ENCODE measurements around the gene HOXA2.

The HOXA2 gene

GRCh38 chr7:27102581-27103442 lies at the start of gene HOXA2:
Gene HOXA2, minus strand, starts transcription at chr7:27102683. Its CDS starts 183 bp downstream, at chr7:27102500.
- no peak within 1 kb of the TSS for H3K4me3 ChIP-seq (ENCODE audit: low read depth, low read length)
- no peak for DNase-seq (ENCODE audit: low read depth, low spot score)
- TF ChIP-seq, protein P1, sequence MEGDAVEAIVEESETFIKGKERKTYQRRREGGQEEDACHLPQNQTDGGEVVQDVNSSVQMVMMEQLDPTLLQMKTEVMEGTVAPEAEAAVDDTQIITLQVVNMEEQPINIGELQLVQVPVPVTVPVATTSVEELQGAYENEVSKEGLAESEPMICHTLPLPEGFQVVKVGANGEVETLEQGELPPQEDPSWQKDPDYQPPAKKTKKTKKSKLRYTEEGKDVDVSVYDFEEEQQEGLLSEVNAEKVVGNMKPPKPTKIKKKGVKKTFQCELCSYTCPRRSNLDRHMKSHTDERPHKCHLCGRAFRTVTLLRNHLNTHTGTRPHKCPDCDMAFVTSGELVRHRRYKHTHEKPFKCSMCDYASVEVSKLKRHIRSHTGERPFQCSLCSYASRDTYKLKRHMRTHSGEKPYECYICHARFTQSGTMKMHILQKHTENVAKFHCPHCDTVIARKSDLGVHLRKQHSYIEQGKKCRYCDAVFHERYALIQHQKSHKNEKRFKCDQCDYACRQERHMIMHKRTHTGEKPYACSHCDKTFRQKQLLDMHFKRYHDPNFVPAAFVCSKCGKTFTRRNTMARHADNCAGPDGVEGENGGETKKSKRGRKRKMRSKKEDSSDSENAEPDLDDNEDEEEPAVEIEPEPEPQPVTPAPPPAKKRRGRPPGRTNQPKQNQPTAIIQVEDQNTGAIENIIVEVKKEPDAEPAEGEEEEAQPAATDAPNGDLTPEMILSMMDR (IDR thresholded peaks at IDR 0.05; ENCODE audit: insufficient read depth, low read length, missing control alignments): no peak
- ChIA-PET POLR2A (no interaction called here), CTCF (no interaction called here)

DNA sequence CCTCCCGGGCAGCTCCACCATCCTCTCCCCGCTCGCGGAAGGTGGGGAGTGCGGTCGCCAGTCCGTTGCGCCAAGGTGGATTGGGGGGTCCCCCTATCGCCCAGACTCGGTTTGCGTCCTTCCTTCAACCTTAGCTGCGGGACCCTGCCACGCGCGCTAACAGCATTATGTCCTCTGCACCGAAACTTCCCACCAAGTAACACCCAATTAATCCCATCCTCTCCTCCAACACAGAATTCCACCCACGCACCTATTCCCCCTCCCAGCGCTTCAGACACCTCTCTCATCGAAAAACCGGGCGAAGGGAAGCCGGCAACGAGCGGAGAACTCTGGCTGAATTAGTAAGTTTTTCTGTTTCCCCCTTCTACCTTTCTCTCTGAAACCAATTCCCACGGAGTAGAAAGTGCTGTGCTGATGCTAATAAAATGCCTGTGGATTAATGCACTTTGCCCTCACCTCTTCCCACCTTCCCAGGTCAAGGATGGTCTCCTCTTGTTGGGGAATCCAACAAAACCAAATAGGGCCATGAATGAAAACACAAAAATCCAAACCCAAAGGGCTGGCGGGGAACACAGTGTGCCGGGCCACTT lies 49.0 kb upstream of the HOXA2 start:
- no peak for DNase-seq (ENCODE audit: low read depth, low spot score)
- ChIA-PET CTCF (interaction anchor here (0.7 to 4.7 kb wide), 20 partner anchors 7 to 1255 kb away, joined by 3 to 52 read pairs (median 4); partner anchors contain the start of genes HOXA4 and HOXA7), POLR2A (interaction anchor here (0.9 to 1.7 kb wide), 4 partner anchors 7 to 21 kb away, joined by 3 to 6 read pairs (median 5); partner anchors contain the start of gene HOXA4)
- TF ChIP-seq, protein P1 (IDR thresholded peaks at IDR 0.05; ENCODE audit: insufficient read depth, low read length, missing control alignments): peak; percentile 25
- peak overlapping the region; percentile 72 for H3K4me3 ChIP-seq (ENCODE audit: low read depth, low read length)

GRCh38 chr7:27150568-27151340 lies 48.3 kb upstream of the HOXA2 start:
- no peak for DNase-seq (ENCODE audit: low read depth, low spot score)
- H3K4me3 ChIP-seq (ENCODE audit: low read depth, low read length): peak overlapping the region; percentile 72
- ChIA-PET POLR2A (interaction anchor here (0.9 to 1.7 kb wide), 4 partner anchors 8 to 20 kb away, joined by 3 to 6 read pairs (median 4); partner anchors contain the start of gene HOXA4), CTCF (interaction anchor here (0.7 to 4.7 kb wide), 23 partner anchors 7 to 1304 kb away, joined by 3 to 52 read pairs (median 4); partner anchors contain the start of genes HOXA4 and HOXA7)
- TF ChIP-seq, protein P1 (IDR thresholded peaks at IDR 0.05; ENCODE audit: insufficient read depth, low read length, missing control alignments): peak; percentile 91

GRCh38 chr7:27149842-27150567 lies 47.5 kb upstream of the HOXA2 start:
- peak overlapping the region; percentile 72 for H3K4me3 ChIP-seq (ENCODE audit: low read depth, low read length)
- ChIA-PET POLR2A (interaction anchor here (0.9 to 1.7 kb wide), 4 partner anchors 9 to 19 kb away, joined by 3 to 6 read pairs (median 4); partner anchors contain the start of gene HOXA4), CTCF (interaction anchor here (0.6 to 4.7 kb wide), 24 partner anchors 8 to 1304 kb away, joined by 3 to 52 read pairs (median 4); partner anchors contain the start of genes HOXA4 and HOXA7)
- TF ChIP-seq, protein P1 (IDR thresholded peaks at IDR 0.05; ENCODE audit: insufficient read depth, low read length, missing control alignments): no peak
- DNase-seq (ENCODE audit: low read depth, low spot score): no peak

- TF ChIP-seq, protein P1 (IDR thresholded peaks at IDR 0.05; ENCODE audit: insufficient read depth, low read length, missing control alignments): no peak
- no peak overlapping the region for H3K4me3 ChIP-seq (ENCODE audit: low read depth, low read length)
- no peak for DNase-seq (ENCODE audit: low read depth, low spot score)
- CTCF ChIA-PET: interaction anchor here (0.6 to 4.7 kb wide), 16 partner anchors 8 to 1256 kb away, joined by 3 to 52 read pairs (median 4); partner anchors contain the start of genes HOXA4 and HOXA7
- POLR2A ChIA-PET: no interaction called here
These were observed 46.5 kb upstream of the HOXA2 start for GRCh38 chr7:27148756-27149641.
